Measurements from ENCODE around the gene ME3. TPM values are rescaled to one million over a fixed set of nuclear protein-coding genes. Genes with fewer than 3 reads are reported as not detected.

ME3 gene
- total and polyA plus RNA-seq, 2 donors (not counting 1 experiment from before 2014, with no cell fraction given): 8.8 to 50.7 TPM

- Histone ChIP-seq H3K36me3 (ENCODE audit: control insufficient read depth, insufficient read depth, low read length) (no peaks in the 10 kb centered on the region), H3K4me2 (ENCODE audit: extremely low read depth, insufficient read depth, low read length) (no peak overlapping the region), H3K27ac (ENCODE audit: insufficient read depth, low read length) (no peak overlapping the region), H4K20me1 (ENCODE audit: control insufficient read depth, extremely low read depth, insufficient read depth, low read length) (no peaks in the 10 kb centered on the region), H3K9me3 (ENCODE audit: control insufficient read depth, insufficient read depth, low read depth, low read length) (no peaks in the 10 kb centered on the region), H3K4me3 (replicated peaks in 1 of 4; ENCODE audit: control extremely low read depth in 1 of 4, insufficient read depth in 1 of 4, low read depth in 3 of 4, low read length in 4 of 4) (no peak overlapping the region), H3K4me1 (ENCODE audit: control insufficient read depth, extremely low read depth, insufficient read depth, low read length) (peaks cover 9% of the 10 kb centered on the region), H3K27me3 (ENCODE audit: control insufficient read depth, insufficient read depth, low read length) (no peaks in the 10 kb centered on the region), H3K79me2 (ENCODE audit: control insufficient read depth, insufficient read depth, low read length) (no peaks in the 10 kb centered on the region), H2AFZ (ENCODE audit: low read length) (no peak overlapping the region), H3K9ac (ENCODE audit: insufficient read depth, low read length) (no peak overlapping the region)
- no peak for DNase-seq (ENCODE audit: low read depth in 2 of 2)
- TF ChIP-seq CTCF (conservative IDR thresholded peaks at IDR 0.05 in 1 of 2, IDR thresholded peaks at IDR 0.05 in 1 of 2; ENCODE audit: low read depth in 1 of 2, low read length in 2 of 2) (no peak), EZH2 (IDR thresholded peaks at IDR 0.05; ENCODE audit: low read length, missing control alignments) (no peak)
Observed at GRCh38 chr11:86579406-86579731, 93.0 kb downstream of the ME3 start.

GRCh38 chr11:86578727-86579405 is 93.5 kb downstream of the ME3 start:
- H3K4me1 ChIP-seq (ENCODE audit: control insufficient read depth, extremely low read depth, insufficient read depth, low read length): peaks cover 9% of the 10 kb centered on the region
- no peaks in the 10 kb centered on the region for H3K79me2 ChIP-seq (ENCODE audit: control insufficient read depth, insufficient read depth, low read length)
- peak overlapping the region; percentile 54 for H3K4me2 ChIP-seq (ENCODE audit: extremely low read depth, insufficient read depth, low read length)
- no peak for DNase-seq (ENCODE audit: low read depth in 2 of 2)
- H4K20me1 ChIP-seq (ENCODE audit: control insufficient read depth, extremely low read depth, insufficient read depth, low read length): no peaks in the 10 kb centered on the region
- TF ChIP-seq CTCF (conservative IDR thresholded peaks at IDR 0.05 in 1 of 2, IDR thresholded peaks at IDR 0.05 in 1 of 2; ENCODE audit: low read depth in 1 of 2, low read length in 2 of 2): no peak
- no peak for TF ChIP-seq EZH2 (IDR thresholded peaks at IDR 0.05; ENCODE audit: low read length, missing control alignments)
- H3K9me3 ChIP-seq (ENCODE audit: control insufficient read depth, insufficient read depth, low read depth, low read length): no peaks in the 10 kb centered on the region
- H3K27me3 ChIP-seq (ENCODE audit: control insufficient read depth, insufficient read depth, low read length): no peaks in the 10 kb centered on the region
- H3K4me3 ChIP-seq (replicated peaks in 1 of 4; ENCODE audit: control extremely low read depth in 1 of 4, insufficient read depth in 1 of 4, low read depth in 3 of 4, low read length in 4 of 4): no peak overlapping the region
- no peaks in the 10 kb centered on the region for H3K36me3 ChIP-seq (ENCODE audit: control insufficient read depth, insufficient read depth, low read length)
- H2AFZ ChIP-seq (ENCODE audit: low read length): no peak overlapping the region
- H3K27ac ChIP-seq (ENCODE audit: insufficient read depth, low read length): no peak overlapping the region
- no peak overlapping the region for H3K9ac ChIP-seq (ENCODE audit: insufficient read depth, low read length)

GRCh38 chr11:86577644-86578636 is 94.5 kb downstream of the ME3 start:
- Histone ChIP-seq H3K9ac (ENCODE audit: insufficient read depth, low read length) (no peak overlapping the region), H3K9me3 (ENCODE audit: control insufficient read depth, insufficient read depth, low read depth, low read length) (no peaks in the 10 kb centered on the region), H3K4me3 (replicated peaks in 1 of 4; ENCODE audit: control extremely low read depth in 1 of 4, insufficient read depth in 1 of 4, low read depth in 3 of 4, low read length in 4 of 4) (no peak overlapping the region)

More at GRCh38 chr11:86577644-86578636, 94.5 kb downstream of the ME3 start:
- DNase-seq (ENCODE audit: low read depth in 2 of 2): peak; percentile 93 to 95
- Histone ChIP-seq H3K79me2 (ENCODE audit: control insufficient read depth, insufficient read depth, low read length) (no peaks in the 10 kb centered on the region), H3K27me3 (ENCODE audit: control insufficient read depth, insufficient read depth, low read length) (no peaks in the 10 kb centered on the region), H4K20me1 (ENCODE audit: control insufficient read depth, extremely low read depth, insufficient read depth, low read length) (no peaks in the 10 kb centered on the region), H3K4me2 (ENCODE audit: extremely low read depth, insufficient read depth, low read length) (peak overlapping the region; percentile 54), H3K4me1 (ENCODE audit: control insufficient read depth, extremely low read depth, insufficient read depth, low read length) (peaks cover 9% of the 10 kb centered on the region), H3K36me3 (ENCODE audit: control insufficient read depth, insufficient read depth, low read length) (no peaks in the 10 kb centered on the region), H2AFZ (ENCODE audit: low read length) (no peak overlapping the region), H3K27ac (ENCODE audit: insufficient read depth, low read length) (no peak overlapping the region)
- no peak for TF ChIP-seq EZH2 (IDR thresholded peaks at IDR 0.05; ENCODE audit: low read length, missing control alignments)
- TF ChIP-seq CTCF (conservative IDR thresholded peaks at IDR 0.05 in 1 of 2, IDR thresholded peaks at IDR 0.05 in 1 of 2; ENCODE audit: low read depth in 1 of 2, low read length in 2 of 2): peak in 1 of 2 donors; percentile 7

Data from fibroblast of lung (primary cell).